Progenitor cell of endocrine pancreas (in vitro differentiated cells): ENCODE results near the gene NUDT14. TPM values are rescaled to one million over a fixed set of nuclear protein-coding genes. Genes with fewer than 3 reads are reported as not detected.

ENCODE experiments used
- DNase-seq: peaks from one replicate; pipeline ENCODE4 v3.0.0; 2021; ENCODE audit warnings: low spot score; ENCODE audit not compliant: unreplicated experiment
- H3K27ac Mint-ChIP-seq: 2 replicates; pipeline ENCODE4 v1.8.0; 2021; ENCODE audit warnings: mild to moderate bottlenecking, moderate library complexity, mixed read lengths
- H3K27me3 Mint-ChIP-seq: 2 replicates; pipeline ENCODE4 v1.8.0; 2021; ENCODE audit warnings: mixed read lengths
- H3K36me3 Mint-ChIP-seq: 2 replicates; pipeline ENCODE4 v1.8.0; 2022; ENCODE audit warnings: mixed read lengths; ENCODE audit not compliant: insufficient read depth
- H3K4me1 Mint-ChIP-seq: 2 replicates; pipeline ENCODE4 v1.8.0; 2021; ENCODE audit warnings: low read depth, mixed read lengths
- H3K4me3 Mint-ChIP-seq: 2 replicates; pipeline ENCODE4 v1.8.0; 2021; ENCODE audit warnings: low read depth, mild to moderate bottlenecking, moderate library complexity, mixed read lengths
- H3K9me3 Mint-ChIP-seq: 2 replicates; pipeline ENCODE4 v1.8.0; 2021; ENCODE audit warnings: low read depth, mixed read lengths
- total RNA-seq: library from RNA; stranded (reverse); gene quantifications from 2 replicates; pipeline ENCODE4 v1.2.1, GENCODE V29; 2021
- TF ChIP-seq, protein P1 (sequence below): fragments of 200-600 bp; sonication (generic); IDR thresholded peaks from one replicate; pipeline ENCODE4 v1.5.0; 2021; ENCODE audit warnings: antibody characterized with exemption, mild to moderate bottlenecking; ENCODE audit not compliant: unreplicated experiment

NUDT14 gene
- total RNA-seq, 1 donor from 2014 or later: 66.6 TPM

DNA sequence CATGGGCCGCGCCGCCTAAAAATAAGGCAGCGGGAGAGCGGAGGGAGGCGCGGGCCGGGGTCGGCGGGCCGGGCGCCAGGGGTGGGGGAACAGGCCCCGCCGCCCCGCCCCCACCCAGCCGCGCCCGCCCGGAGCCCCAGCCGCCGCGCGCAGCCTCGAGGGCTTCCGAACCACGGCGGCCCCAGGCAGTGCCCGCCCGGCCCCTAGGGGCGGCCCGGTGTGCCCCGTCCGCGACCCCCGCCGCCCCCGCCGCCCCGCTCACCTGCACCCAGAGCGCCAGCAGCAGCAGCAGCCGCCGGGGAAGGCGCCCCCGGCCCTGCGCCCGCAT lies 13.1 kb downstream of the NUDT14 start:
- peaks cover 33% of the 10 kb centered on the region for H3K27me3 Mint-ChIP-seq
- peak overlapping the region; percentile 50 for H3K4me3 Mint-ChIP-seq
- no peaks in the 10 kb centered on the region for H3K9me3 Mint-ChIP-seq
- peaks cover 1% of the 10 kb centered on the region for H3K4me1 Mint-ChIP-seq
- no peak overlapping the region for H3K27ac Mint-ChIP-seq
- DNase-seq: no peak
- TF ChIP-seq, protein P1, sequence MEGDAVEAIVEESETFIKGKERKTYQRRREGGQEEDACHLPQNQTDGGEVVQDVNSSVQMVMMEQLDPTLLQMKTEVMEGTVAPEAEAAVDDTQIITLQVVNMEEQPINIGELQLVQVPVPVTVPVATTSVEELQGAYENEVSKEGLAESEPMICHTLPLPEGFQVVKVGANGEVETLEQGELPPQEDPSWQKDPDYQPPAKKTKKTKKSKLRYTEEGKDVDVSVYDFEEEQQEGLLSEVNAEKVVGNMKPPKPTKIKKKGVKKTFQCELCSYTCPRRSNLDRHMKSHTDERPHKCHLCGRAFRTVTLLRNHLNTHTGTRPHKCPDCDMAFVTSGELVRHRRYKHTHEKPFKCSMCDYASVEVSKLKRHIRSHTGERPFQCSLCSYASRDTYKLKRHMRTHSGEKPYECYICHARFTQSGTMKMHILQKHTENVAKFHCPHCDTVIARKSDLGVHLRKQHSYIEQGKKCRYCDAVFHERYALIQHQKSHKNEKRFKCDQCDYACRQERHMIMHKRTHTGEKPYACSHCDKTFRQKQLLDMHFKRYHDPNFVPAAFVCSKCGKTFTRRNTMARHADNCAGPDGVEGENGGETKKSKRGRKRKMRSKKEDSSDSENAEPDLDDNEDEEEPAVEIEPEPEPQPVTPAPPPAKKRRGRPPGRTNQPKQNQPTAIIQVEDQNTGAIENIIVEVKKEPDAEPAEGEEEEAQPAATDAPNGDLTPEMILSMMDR: no peak
- H3K36me3 Mint-ChIP-seq: no peaks in the 10 kb centered on the region

DNA sequence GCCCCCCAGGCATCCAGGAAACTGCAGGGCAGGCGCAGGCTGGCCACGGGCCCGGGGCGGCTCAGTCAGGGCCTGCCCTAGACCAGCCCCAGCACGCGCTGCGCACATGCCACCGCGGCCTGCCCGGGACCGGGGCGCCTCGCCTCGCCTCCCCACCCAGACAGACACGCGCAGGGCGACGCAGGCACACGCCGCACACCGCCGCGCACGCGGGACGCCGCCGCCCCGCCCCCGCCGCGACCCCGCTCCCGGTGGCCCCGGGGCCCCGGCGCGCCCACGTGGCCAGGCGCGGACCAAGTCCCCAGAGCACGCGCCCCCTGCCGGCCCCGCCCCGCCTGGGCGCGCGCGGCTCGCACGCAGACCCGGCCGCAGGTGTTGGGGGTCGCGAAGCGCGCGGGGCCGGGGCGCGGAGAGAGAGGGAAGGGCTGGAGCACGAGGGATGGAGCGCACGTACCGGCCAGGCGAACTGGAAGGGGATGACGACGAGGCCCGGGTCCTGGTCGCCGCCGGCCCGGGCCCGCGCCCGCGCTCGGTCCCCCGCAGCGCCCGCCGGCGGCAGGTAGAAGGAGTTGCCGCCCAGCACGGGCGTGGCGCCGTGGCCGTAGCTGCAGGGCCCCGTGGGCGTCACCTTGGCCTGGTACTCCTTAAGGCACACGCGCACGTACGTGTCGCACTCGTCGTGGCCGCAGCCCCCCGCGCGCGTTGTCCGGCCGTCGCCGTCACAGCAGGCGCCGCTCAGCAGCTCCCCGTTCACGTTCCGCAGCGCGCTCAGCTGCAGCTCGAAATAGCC lies 13.6 kb downstream of the NUDT14 start:
- Mint-ChIP-seq H3K27me3 (peaks cover 33% of the 10 kb centered on the region), H3K4me1 (peaks cover 1% of the 10 kb centered on the region), H3K4me3 (peak overlapping the region; percentile 50), H3K36me3 (no peaks in the 10 kb centered on the region), H3K9me3 (no peaks in the 10 kb centered on the region), H3K27ac (no peak overlapping the region)
- DNase-seq: no peak
- TF ChIP-seq, protein P1: peak; percentile 46

- H3K4me1 Mint-ChIP-seq: peaks cover 1% of the 10 kb centered on the region
- H3K36me3 Mint-ChIP-seq: no peaks in the 10 kb centered on the region
- peaks cover 33% of the 10 kb centered on the region for H3K27me3 Mint-ChIP-seq
- no peaks in the 10 kb centered on the region for H3K9me3 Mint-ChIP-seq
- DNase-seq: no peak
- peak overlapping the region; percentile 37 for H3K4me3 Mint-ChIP-seq
- H3K27ac Mint-ChIP-seq: no peak overlapping the region
- TF ChIP-seq, protein P1: no peak
Measured at GRCh38 chr14:105166571-105167302, 14.4 kb downstream of the NUDT14 start.

- peaks cover 33% of the 10 kb centered on the region for H3K27me3 Mint-ChIP-seq
- TF ChIP-seq, protein P1: no peak
- H3K27ac Mint-ChIP-seq: no peak overlapping the region
- no peaks in the 10 kb centered on the region for H3K36me3 Mint-ChIP-seq
- H3K4me3 Mint-ChIP-seq: no peak overlapping the region
- no peak for DNase-seq
- H3K9me3 Mint-ChIP-seq: no peaks in the 10 kb centered on the region
- H3K4me1 Mint-ChIP-seq: peaks cover 1% of the 10 kb centered on the region
Measured at GRCh38 chr14:105165761-105166485, 15.2 kb downstream of the NUDT14 start.

GRCh38 chr14:105165134-105165704 lies 15.9 kb downstream of the NUDT14 start:
- H3K27ac Mint-ChIP-seq: no peak overlapping the region
- H3K4me1 Mint-ChIP-seq: peaks cover 1% of the 10 kb centered on the region
- no peak overlapping the region for H3K4me3 Mint-ChIP-seq
- peaks cover 30% of the 10 kb centered on the region for H3K27me3 Mint-ChIP-seq
- no peaks in the 10 kb centered on the region for H3K9me3 Mint-ChIP-seq
- H3K36me3 Mint-ChIP-seq: no peaks in the 10 kb centered on the region
- TF ChIP-seq, protein P1: no peak
- no peak for DNase-seq
